Lung (tissue), 12 donors: ENCODE measurements around the gene TP73. TPM values are rescaled to one million over a fixed set of nuclear protein-coding genes. Genes with fewer than 3 reads are reported as not detected.

Source experiments
- ATAC-seq: fragments of 200-7000 bp; cut with Tn5 transposase; one replicate; pipeline ENCODE4 v1.9.1; 2020; ENCODE audit warnings: moderate number of reproducible peaks; ENCODE audit not compliant: insufficient read depth, low FRiP score
- DNase-seq, 3 donors: peaks; one replicate each; pipeline ENCODE4 v3.0.0-alpha.2; 2013 to 2017
- H3K27ac ChIP-seq, 2 donors: one replicate each; pipeline ENCODE4 v1.5.1; 2013; ENCODE audit warnings: mild to moderate bottlenecking in 2 of 2, moderate library complexity in 2 of 2, control low read depth in 1 of 2, inconsistent platforms in 1 of 2, low read depth in 1 of 2, low read length in 1 of 2
- H3K27me3 ChIP-seq, 3 donors: one replicate each; pipeline ENCODE4 v1.5.1; 2013; ENCODE audit warnings: low read length in 2 of 3; ENCODE audit not compliant: control insufficient read depth in 3 of 3, insufficient read depth in 3 of 3
- H3K36me3 ChIP-seq, 4 donors: one replicate each; pipeline ENCODE4 v1.5.1; 2013; ENCODE audit warnings: low read length in 4 of 4, mild to moderate bottlenecking in 1 of 4, moderate library complexity in 1 of 4; ENCODE audit not compliant: control insufficient read depth in 4 of 4, insufficient read depth in 4 of 4
- H3K4me1 ChIP-seq, 5 donors: one replicate each; pipeline ENCODE4 v1.5.1; 2013; ENCODE audit warnings: low read length in 5 of 5, mild to moderate bottlenecking in 2 of 5, moderate library complexity in 1 of 5; ENCODE audit not compliant: control insufficient read depth in 5 of 5, insufficient read depth in 5 of 5
- H3K4me3 ChIP-seq: one replicate; pipeline ENCODE4 v1.5.1; 2013; ENCODE audit warnings: mild to moderate bottlenecking, control low read depth, moderate library complexity
- H3K9ac ChIP-seq, 2 donors: one replicate each; pipeline ENCODE4 v1.5.1; 2013; ENCODE audit warnings: low read length in 2 of 2, control low read depth in 1 of 2; ENCODE audit not compliant: insufficient read depth in 1 of 2
- H3K9me3 ChIP-seq, 4 donors: one replicate each; pipeline ENCODE4 v1.5.1; 2013; ENCODE audit warnings: low read length in 3 of 4, mild to moderate bottlenecking in 1 of 4, moderate library complexity in 1 of 4; ENCODE audit not compliant: control insufficient read depth in 4 of 4, insufficient read depth in 3 of 4
- whole genome bisulfite sequencing, 2 donors: extraction: QIAGEN DNeasy Blood & Tissue Kit; methylation state at CpG; one replicate each; pipeline ENCODE4 v1.1.7; 2013; 5-methylcytosine and 5-hydroxymethylcytosine counted together
- polyA plus RNA-seq, 2 donors: library from polyadenylated mRNA; stranded (reverse); fragments of 200-250 nt; gene quantifications; one replicate each; pipeline ENCODE4 v1.2.1, GENCODE V29; 2013
- total RNA-seq, 2 donors: library from RNA; depleted of rRNA in 1 of 2; stranded (reverse); fragments of >200 nt in 1 of 2; gene quantifications; one replicate each; pipeline ENCODE4 v1.2.1, GENCODE V29; 2014 to 2021
- TF ChIP-seq, protein P1 (sequence below): IDR thresholded peaks from 2 replicates; pipeline ENCODE4 v1.5.1; 2012; ENCODE audit warnings: mild to moderate bottlenecking; ENCODE audit errors: control extremely low read depth, extremely low read depth
- donor health status: control.
- donor health status: control.
- donor health status: Bipolar disorder and iron deficiency.
- donor health status: healthy.
- donor health status: DM: yes; HTN: yes; CAD: no.

TP73 gene
- total and polyA plus RNA-seq, 4 donors: 1.7 to 12.3 (median 2.2) TPM

DNA sequence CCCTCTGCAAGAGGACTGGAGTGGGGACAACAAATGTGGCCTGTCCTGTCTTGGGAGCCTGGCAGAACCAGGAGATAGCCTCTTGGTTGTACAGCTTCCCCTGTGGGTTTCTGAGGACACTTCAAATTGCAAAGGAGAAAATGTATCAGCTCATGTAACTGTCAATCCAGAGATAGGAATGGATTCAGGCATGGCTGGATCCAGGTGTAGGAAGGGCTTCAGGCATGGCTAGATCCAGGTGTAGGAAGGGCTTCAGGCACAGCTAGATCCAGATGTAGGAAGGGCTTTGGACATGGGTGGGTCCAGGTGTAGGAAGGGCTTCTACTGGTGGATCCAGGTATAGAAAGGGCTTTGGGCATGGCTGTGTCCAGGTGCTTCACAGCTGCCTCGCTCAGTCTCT, 30.9 kb downstream of the TP73 start:
- Histone ChIP-seq H3K27ac (no peak overlapping the region), H3K36me3 (no peaks in the 10 kb centered on the region), H3K9ac (no peak overlapping the region), H3K4me3 (no peak overlapping the region), H3K9me3 (no peaks in the 10 kb centered on the region), H3K27me3 (no peaks in the 10 kb centered on the region), H3K4me1 (no peaks in the 10 kb centered on the region)
- DNase-seq (no peak), ATAC-seq (no peak)
- 96 to 100% methylated on average over 1 of the region's 1 CpG for WGBS, 2 donors
- TF ChIP-seq, protein P1, sequence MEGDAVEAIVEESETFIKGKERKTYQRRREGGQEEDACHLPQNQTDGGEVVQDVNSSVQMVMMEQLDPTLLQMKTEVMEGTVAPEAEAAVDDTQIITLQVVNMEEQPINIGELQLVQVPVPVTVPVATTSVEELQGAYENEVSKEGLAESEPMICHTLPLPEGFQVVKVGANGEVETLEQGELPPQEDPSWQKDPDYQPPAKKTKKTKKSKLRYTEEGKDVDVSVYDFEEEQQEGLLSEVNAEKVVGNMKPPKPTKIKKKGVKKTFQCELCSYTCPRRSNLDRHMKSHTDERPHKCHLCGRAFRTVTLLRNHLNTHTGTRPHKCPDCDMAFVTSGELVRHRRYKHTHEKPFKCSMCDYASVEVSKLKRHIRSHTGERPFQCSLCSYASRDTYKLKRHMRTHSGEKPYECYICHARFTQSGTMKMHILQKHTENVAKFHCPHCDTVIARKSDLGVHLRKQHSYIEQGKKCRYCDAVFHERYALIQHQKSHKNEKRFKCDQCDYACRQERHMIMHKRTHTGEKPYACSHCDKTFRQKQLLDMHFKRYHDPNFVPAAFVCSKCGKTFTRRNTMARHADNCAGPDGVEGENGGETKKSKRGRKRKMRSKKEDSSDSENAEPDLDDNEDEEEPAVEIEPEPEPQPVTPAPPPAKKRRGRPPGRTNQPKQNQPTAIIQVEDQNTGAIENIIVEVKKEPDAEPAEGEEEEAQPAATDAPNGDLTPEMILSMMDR: no peak

DNA sequence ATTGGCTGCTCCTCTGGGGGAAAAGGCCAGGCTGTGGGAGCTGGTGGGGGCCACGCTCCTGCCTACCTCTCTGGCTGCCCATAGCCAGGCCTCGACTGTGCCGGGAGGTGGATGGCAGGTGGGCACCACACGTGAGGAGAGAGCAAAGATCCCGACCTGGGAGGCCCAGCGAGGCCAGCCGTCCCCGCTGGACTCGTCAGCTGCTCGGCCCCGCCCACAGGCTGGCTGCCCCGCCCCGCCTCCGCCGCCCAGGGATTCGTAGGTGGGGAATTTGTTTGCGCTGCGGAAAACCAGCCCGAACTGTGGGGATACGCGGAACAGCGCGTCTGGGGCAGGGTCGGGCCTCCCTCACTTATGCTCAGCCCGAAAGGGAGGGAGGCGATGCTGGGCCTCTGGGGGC, 31.7 kb downstream of the TP73 start:
- DNase-seq (peak in 2 of 3 donors; percentile 30 to 56), ATAC-seq (no peak)
- TF ChIP-seq, protein P1: no peak
- no peaks in the 10 kb centered on the region for H3K27me3 ChIP-seq
- H3K9ac ChIP-seq: no peak overlapping the region
- H3K27ac ChIP-seq: no peak overlapping the region
- H3K4me3 ChIP-seq: no peak overlapping the region
- no peaks in the 10 kb centered on the region for H3K36me3 ChIP-seq
- no peaks in the 10 kb centered on the region for H3K9me3 ChIP-seq
- no peaks in the 10 kb centered on the region for H3K4me1 ChIP-seq
- 26 to 27% methylated on average over 26 of the region's 26 CpGs for WGBS, 2 donors

DNA sequence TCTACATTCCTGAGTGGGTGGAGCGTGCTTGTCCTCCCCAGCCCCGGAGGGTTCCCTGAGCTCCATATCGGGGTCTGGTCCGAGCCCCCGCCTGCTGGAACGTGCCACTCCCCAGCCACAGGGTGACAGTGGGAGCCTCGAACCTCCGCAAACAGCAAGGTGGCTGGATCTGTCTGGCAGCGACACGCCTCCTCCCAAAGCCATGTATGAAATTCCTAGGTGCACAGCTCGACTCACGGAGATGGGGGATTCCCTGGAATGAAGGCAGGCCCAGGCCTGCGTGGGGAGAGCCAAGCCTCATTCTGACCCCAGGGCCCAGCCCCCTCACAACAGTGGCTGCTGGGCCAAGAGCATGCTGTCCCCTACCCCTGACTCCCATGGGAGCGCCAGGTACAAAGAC, 32.9 kb downstream of the TP73 start:
- H3K27me3 ChIP-seq: no peaks in the 10 kb centered on the region
- no peak overlapping the region for H3K4me3 ChIP-seq
- no peaks in the 10 kb centered on the region for H3K4me1 ChIP-seq
- no peak overlapping the region for H3K27ac ChIP-seq
- no peak for ATAC-seq
- TF ChIP-seq, protein P1: no peak
- no peak for DNase-seq
- WGBS, 2 donors: 89 to 91% methylated on average over 14 of the region's 14 CpGs
- H3K36me3 ChIP-seq: no peaks in the 10 kb centered on the region
- no peak overlapping the region for H3K9ac ChIP-seq
- no peaks in the 10 kb centered on the region for H3K9me3 ChIP-seq

DNA sequence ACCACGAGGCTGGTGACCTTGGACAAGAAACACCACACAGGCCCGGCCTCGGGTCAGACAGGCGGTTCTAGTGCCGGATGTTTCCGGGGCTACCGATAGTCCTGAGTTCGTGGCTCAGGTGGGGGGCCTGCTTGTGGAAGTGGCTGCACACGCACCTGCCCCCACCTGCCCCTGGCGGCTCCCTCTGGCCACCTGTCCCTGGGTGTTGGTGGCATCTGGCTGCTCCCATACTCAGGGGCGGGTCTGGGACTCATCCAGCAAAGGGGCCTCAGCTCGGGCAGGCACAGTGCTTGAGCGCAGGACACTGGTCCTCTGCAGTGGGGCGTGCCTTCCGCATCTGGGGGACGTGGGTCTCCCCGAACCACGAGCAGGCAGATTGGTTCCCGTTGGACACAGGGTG, 33.6 kb downstream of the TP73 start:
- TF ChIP-seq, protein P1: no peak
- DNase-seq (no peak), ATAC-seq (no peak)
- WGBS, 2 donors: 93 to 94% methylated on average over 19 of the region's 19 CpGs
- Histone ChIP-seq H3K4me1 (no peaks in the 10 kb centered on the region), H3K4me3 (no peak overlapping the region), H3K9me3 (no peaks in the 10 kb centered on the region), H3K27me3 (no peaks in the 10 kb centered on the region), H3K36me3 (no peaks in the 10 kb centered on the region), H3K27ac (no peak overlapping the region), H3K9ac (no peak overlapping the region)
